ENCODE measurements around the gene YAF2. TPM values are rescaled to one million over a fixed set of nuclear protein-coding genes. Genes with fewer than 3 reads are reported as not detected.

YAF2 gene
- total and polyA plus RNA-seq, 2 donors (not counting 1 experiment from before 2014, with no cell fraction given) = 11.6 to 41.9 TPM

DNA sequence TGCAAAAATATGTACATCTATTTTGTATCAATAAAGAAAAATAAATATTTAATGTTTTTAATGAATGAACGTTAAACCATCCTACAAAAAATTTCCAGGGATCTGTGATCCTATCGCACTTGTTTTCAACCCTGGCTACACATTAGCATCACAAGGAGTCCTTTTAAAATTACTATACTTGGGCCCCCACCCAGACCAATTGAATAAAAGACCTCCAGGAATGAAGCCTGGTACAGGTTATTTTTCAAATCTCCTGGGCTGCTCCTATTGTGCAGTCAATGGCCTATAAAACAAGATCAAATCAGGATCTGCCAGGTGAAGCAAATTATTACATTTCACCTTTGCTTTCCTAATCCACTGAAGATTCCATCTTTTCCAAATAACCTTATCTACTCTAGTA is 59.9 kb downstream of the YAF2 start:
- no peak overlapping the region for H3K4me3 Mint-ChIP-seq
- Histone ChIP-seq H3K9me3 (ENCODE audit: control extremely low read depth in 1 of 3, control insufficient read depth in 2 of 3, insufficient read depth in 1 of 3, low read length in 2 of 3) (no peaks in the 10 kb centered on the region), H3K9ac (ENCODE audit: low read length) (no peak overlapping the region), H3K27me3 (replicated peaks in 1 of 4; ENCODE audit: control extremely low read depth in 1 of 4, control insufficient read depth in 3 of 4, insufficient read depth in 4 of 4, low read length in 3 of 4) (no peaks in the 10 kb centered on the region), H2AFZ (ENCODE audit: insufficient read depth, low read depth, low read length, poor library complexity, severe bottlenecking) (no peak overlapping the region), H3K4me1 (ENCODE audit: control insufficient read depth in 2 of 2, insufficient read depth in 2 of 2, low read length in 2 of 2) (peaks cover 5 to 9% of the 10 kb centered on the region in 2 donors), H3K36me3 (replicated peaks in 1 of 2; ENCODE audit: control extremely low read depth in 1 of 2, control insufficient read depth in 1 of 2, extremely low read depth in 1 of 2, insufficient read depth in 2 of 2, low read length in 1 of 2) (peaks cover 0 to 6% of the 10 kb centered on the region in 2 experiments), H3K79me2 (ENCODE audit: control insufficient read depth, insufficient read depth, low read length) (peaks cover 64% of the 10 kb centered on the region), H4K20me1 (ENCODE audit: control insufficient read depth, insufficient read depth, low read length, poor library complexity, severe bottlenecking) (no peaks in the 10 kb centered on the region), H3K27ac (ENCODE audit: low read length in 2 of 2) (no peak overlapping the region), H3K4me3 (ENCODE audit: control extremely low read depth in 1 of 5, extremely low read depth in 1 of 5, insufficient read depth in 1 of 5, low read depth in 2 of 5, low read length in 4 of 5) (no peak overlapping the region), H3K4me2 (replicated peaks; ENCODE audit: low read depth, low read length, poor library complexity, severe bottlenecking) (no peak overlapping the region)
- peaks cover 26% of the 10 kb centered on the region for H3K4me1 Mint-ChIP-seq
- POLR2A ChIA-PET = no interaction called here
- intact Hi-C loops (cut with micrococcal nuclease) = no loop called here
- WGBS (ENCODE audit: insufficient coverage) = 92% methylated on average over 2 of the region's 2 CpGs
- CTCF ChIA-PET = no interaction called here
- no peak overlapping the region for H3K27ac Mint-ChIP-seq
- H3K9me3 Mint-ChIP-seq (ENCODE audit: insufficient read depth) = peaks cover 5% of the 10 kb centered on the region
- ATAC-seq (ENCODE audit: low read depth) = no peak
- TF ChIP-seq, protein P1, sequence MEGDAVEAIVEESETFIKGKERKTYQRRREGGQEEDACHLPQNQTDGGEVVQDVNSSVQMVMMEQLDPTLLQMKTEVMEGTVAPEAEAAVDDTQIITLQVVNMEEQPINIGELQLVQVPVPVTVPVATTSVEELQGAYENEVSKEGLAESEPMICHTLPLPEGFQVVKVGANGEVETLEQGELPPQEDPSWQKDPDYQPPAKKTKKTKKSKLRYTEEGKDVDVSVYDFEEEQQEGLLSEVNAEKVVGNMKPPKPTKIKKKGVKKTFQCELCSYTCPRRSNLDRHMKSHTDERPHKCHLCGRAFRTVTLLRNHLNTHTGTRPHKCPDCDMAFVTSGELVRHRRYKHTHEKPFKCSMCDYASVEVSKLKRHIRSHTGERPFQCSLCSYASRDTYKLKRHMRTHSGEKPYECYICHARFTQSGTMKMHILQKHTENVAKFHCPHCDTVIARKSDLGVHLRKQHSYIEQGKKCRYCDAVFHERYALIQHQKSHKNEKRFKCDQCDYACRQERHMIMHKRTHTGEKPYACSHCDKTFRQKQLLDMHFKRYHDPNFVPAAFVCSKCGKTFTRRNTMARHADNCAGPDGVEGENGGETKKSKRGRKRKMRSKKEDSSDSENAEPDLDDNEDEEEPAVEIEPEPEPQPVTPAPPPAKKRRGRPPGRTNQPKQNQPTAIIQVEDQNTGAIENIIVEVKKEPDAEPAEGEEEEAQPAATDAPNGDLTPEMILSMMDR (IDR thresholded peaks at IDR 0.05) = no peak
- TF ChIP-seq EZH2 (IDR thresholded peaks at IDR 0.05; ENCODE audit: borderline replicate concordance, insufficient read depth, low read depth, low read length, poor library complexity, severe bottlenecking) = no peak
- no peak for DNase-seq
- no peaks in the 10 kb centered on the region for H3K27me3 Mint-ChIP-seq

DNA sequence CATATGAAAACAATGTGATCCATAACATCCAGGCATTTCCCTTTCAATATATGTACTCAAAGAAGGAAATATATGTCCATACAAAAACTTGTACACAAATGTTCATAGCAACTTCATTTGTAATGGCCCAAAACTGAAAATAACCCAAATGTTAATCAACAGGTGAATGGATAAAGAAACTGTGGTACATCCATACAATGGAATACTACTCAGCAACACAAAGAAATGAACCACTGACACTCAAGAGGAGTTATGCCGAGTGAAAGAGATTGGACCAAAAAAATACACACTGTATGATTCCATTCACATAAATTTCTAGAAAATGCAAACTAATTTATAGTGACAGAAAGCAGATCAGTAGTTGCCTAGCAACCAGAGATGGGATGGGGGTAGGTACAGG is 63.1 kb downstream of the YAF2 start:
- Histone ChIP-seq H3K4me2 (replicated peaks; ENCODE audit: low read depth, low read length, poor library complexity, severe bottlenecking) (no peak overlapping the region), H3K9me3 (ENCODE audit: control extremely low read depth in 1 of 3, control insufficient read depth in 2 of 3, insufficient read depth in 1 of 3, low read length in 2 of 3) (no peaks in the 10 kb centered on the region), H3K4me1 (ENCODE audit: control insufficient read depth in 2 of 2, insufficient read depth in 2 of 2, low read length in 2 of 2) (peaks cover 9 to 15% of the 10 kb centered on the region in 2 donors), H3K27me3 (replicated peaks in 1 of 4; ENCODE audit: control extremely low read depth in 1 of 4, control insufficient read depth in 3 of 4, insufficient read depth in 4 of 4, low read length in 3 of 4) (no peaks in the 10 kb centered on the region), H3K4me3 (ENCODE audit: control extremely low read depth in 1 of 5, extremely low read depth in 1 of 5, insufficient read depth in 1 of 5, low read depth in 2 of 5, low read length in 4 of 5) (no peak overlapping the region), H3K27ac (ENCODE audit: low read length in 2 of 2) (no peak overlapping the region), H2AFZ (ENCODE audit: insufficient read depth, low read depth, low read length, poor library complexity, severe bottlenecking) (no peak overlapping the region), H3K9ac (ENCODE audit: low read length) (no peak overlapping the region), H3K36me3 (replicated peaks in 1 of 2; ENCODE audit: control extremely low read depth in 1 of 2, control insufficient read depth in 1 of 2, extremely low read depth in 1 of 2, insufficient read depth in 2 of 2, low read length in 1 of 2) (peaks cover 0 to 6% of the 10 kb centered on the region in 2 experiments), H4K20me1 (ENCODE audit: control insufficient read depth, insufficient read depth, low read length, poor library complexity, severe bottlenecking) (no peaks in the 10 kb centered on the region), H3K79me2 (ENCODE audit: control insufficient read depth, insufficient read depth, low read length) (peaks cover 78% of the 10 kb centered on the region)
- Mint-ChIP-seq H3K4me1 (peaks cover 25% of the 10 kb centered on the region), H3K9me3 (ENCODE audit: insufficient read depth) (peaks cover 5% of the 10 kb centered on the region), H3K27ac (no peak overlapping the region), H3K27me3 (no peaks in the 10 kb centered on the region), H3K4me3 (no peak overlapping the region)
- ATAC-seq (ENCODE audit: low read depth) (no peak), DNase-seq (no peak)
- intact Hi-C loops (cut with micrococcal nuclease) = no loop called here
- TF ChIP-seq, protein P1 (IDR thresholded peaks at IDR 0.05) = no peak
- no peak for TF ChIP-seq EZH2 (IDR thresholded peaks at IDR 0.05; ENCODE audit: borderline replicate concordance, insufficient read depth, low read depth, low read length, poor library complexity, severe bottlenecking)
- ChIA-PET POLR2A (no interaction called here), CTCF (no interaction called here)
- no CpG with 5 or more reads among the region's 1 CpG for WGBS (ENCODE audit: insufficient coverage)
